ENCODE data around the gene QSOX2.

DNA sequence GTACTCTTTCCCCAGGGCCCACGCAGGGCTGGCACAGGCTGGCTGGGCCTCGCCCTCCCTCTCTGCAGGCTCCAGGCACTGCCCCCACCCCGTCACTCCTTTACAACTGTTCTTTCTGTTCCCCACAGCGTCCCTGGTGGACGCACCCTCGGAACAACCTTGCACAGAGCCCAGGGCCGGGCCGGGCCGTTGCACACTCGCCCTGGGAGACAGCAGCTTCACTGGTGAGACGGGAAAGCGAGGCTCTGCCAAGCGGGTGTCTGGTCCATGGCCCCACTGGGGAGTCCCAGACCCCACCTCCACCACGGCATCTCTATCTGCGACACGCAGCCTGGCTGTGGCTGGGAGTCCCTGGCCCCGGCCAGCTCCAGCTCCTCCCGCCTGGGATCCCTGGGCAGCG is 18.4 kb upstream of the QSOX2 start:
- no peak for TF ChIP-seq POLR2A (IDR thresholded peaks at IDR 0.05; ENCODE audit: low read depth, low read length)
- no peak for TF ChIP-seq POLR2AphosphoS5 (IDR thresholded peaks at IDR 0.05; ENCODE audit: low read depth, low read length)
- TF ChIP-seq TAF1 (IDR thresholded peaks at IDR 0.05; ENCODE audit: borderline replicate concordance, low read depth, low read length), result no peak
